ENCODE results near the gene ANKRD28. TPM values are rescaled to one million over a fixed set of nuclear protein-coding genes. Genes with fewer than 3 reads are reported as not detected.

ANKRD28 gene
- total and polyA plus RNA-seq, 2 of the 8 experiments (the other 6 are each of a cell fraction or from before 2014, with no cell fraction given) = 39.1 to 61.7 TPM

DNA sequence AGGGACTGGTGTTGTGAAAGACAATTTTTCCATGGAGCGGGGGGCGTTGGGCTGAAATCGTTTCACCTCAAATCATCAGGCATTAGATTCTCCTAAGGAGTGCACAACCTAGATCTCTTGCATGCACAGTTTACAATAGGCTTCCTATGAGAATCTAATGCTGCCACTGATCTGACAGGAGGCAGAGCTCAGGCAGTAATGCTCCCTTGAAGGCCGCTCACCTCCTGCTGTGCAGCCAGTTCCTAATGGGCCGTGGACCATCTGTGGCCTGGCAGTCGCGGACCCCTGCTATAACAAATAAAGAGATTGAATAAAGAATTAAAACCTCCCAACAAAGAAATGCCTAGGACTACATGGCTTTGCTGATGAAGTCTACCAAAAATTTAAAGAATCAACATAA is 25.3 kb upstream of the ANKRD28 start:
- no peak overlapping the region for H2BK5ac ChIP-seq (ENCODE audit: low read depth, low read length)
- TF ChIP-seq ZNF274 (IDR thresholded peaks at IDR 0.05; ENCODE audit: borderline replicate concordance, extremely low read depth, low read length) = no peak
- no peak for TF ChIP-seq YY1 (IDR thresholded peaks at IDR 0.05; ENCODE audit: low read depth, low read length)
- no peak for TF ChIP-seq SP2 (IDR thresholded peaks at IDR 0.05; ENCODE audit: low read length)
- no peak for TF ChIP-seq MAX (IDR thresholded peaks at IDR 0.05)
- no peak for TF ChIP-seq SIRT6 (IDR thresholded peaks at IDR 0.05; ENCODE audit: low read length)
- no peak for TF ChIP-seq CREB1 (IDR thresholded peaks at IDR 0.05)
- TF ChIP-seq GTF2F1 (IDR thresholded peaks at IDR 0.05; ENCODE audit: borderline replicate concordance, low read depth, low read length) = no peak
- no peak for TF ChIP-seq TBP (IDR thresholded peaks at IDR 0.05; ENCODE audit: low read depth, low read length)
- no peak for TF ChIP-seq SAP30 (IDR thresholded peaks at IDR 0.05; ENCODE audit: insufficient read depth, insufficient replicate concordance, low read length)
- no peak for TF ChIP-seq GABPA (IDR thresholded peaks at IDR 0.05; ENCODE audit: borderline replicate concordance, insufficient read depth, low read length)
- TF ChIP-seq BCL11A (IDR thresholded peaks at IDR 0.05; ENCODE audit: low read depth in 2 of 2, low read length in 2 of 2) = no peak
- TF ChIP-seq, protein P1, sequence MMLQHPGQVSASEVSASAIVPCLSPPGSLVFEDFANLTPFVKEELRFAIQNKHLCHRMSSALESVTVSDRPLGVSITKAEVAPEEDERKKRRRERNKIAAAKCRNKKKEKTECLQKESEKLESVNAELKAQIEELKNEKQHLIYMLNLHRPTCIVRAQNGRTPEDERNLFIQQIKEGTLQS (IDR thresholded peaks at IDR 0.05; ENCODE audit: insufficient read depth, low read depth, low read length) = no peak

More for the DNA sequence above, 25.3 kb upstream of the ANKRD28 start:
- Histone ChIP-seq H2BK15ac (ENCODE audit: low read length) (no peak overlapping the region), H3K56ac (replicated peaks; ENCODE audit: insufficient read length, low read depth, low read length) (no peak overlapping the region), H2AFZ (ENCODE audit: low read length) (no peak overlapping the region), H4K91ac (replicated peaks; ENCODE audit: insufficient read length, low read length) (no peak overlapping the region), H4K20me1 (replicated peaks in 1 of 2; ENCODE audit: control insufficient read depth in 1 of 2, insufficient read depth in 2 of 2, low read length in 2 of 2) (peaks cover 2 to 9% of the 10 kb centered on the region in 2 experiments), H3K36me3 (ENCODE audit: control insufficient read depth in 2 of 4, insufficient read depth in 4 of 4, low read length in 3 of 4) (no peaks in the 10 kb centered on the region), H3K27ac (ENCODE audit: low read depth, low read length) (no peak overlapping the region), H3K9ac (replicated peaks in 1 of 4; ENCODE audit: extremely low read depth in 1 of 4, low read depth in 3 of 4, low read length in 3 of 4) (no peak overlapping the region), H2AK5ac (ENCODE audit: low read depth, low read length) (no peak overlapping the region), H3K4me3 (ENCODE audit: extremely low read depth in 1 of 4, insufficient read depth in 2 of 4, low read depth in 3 of 4, low read length in 4 of 4) (no peak overlapping the region), H3K79me2 (ENCODE audit: control insufficient read depth in 1 of 2, insufficient read depth in 2 of 2, low read length in 2 of 2) (peaks cover 4 to 100% of the 10 kb centered on the region in 2 experiments; a peak in 2 of 4 replicates), H3K4me2 (ENCODE audit: insufficient read depth in 1 of 2, low read depth in 2 of 2, low read length in 2 of 2) (no peak overlapping the region), H3K4ac (replicated peaks; ENCODE audit: insufficient read length, low read depth, low read length) (no peak overlapping the region), H2BK20ac (ENCODE audit: low read length) (no peak overlapping the region), H4K8ac (ENCODE audit: extremely low read depth, insufficient read depth, low read length) (no peak overlapping the region), H3K18ac (ENCODE audit: extremely low read depth, low read length) (no peak overlapping the region), H4K5ac (ENCODE audit: insufficient read length, low read depth, low read length) (no peak overlapping the region), H2BK12ac (ENCODE audit: low read depth, low read length) (no peak overlapping the region), H3K4me1 (replicated peaks in 1 of 4; ENCODE audit: control insufficient read depth in 3 of 4, insufficient read depth in 4 of 4, low read length in 3 of 4) (peaks cover 0 to 3% (median 0%) of the 10 kb centered on the region in 4 experiments; a peak in 1 of 7 replicates), H2BK120ac (replicated peaks; ENCODE audit: low read depth, low read length) (no peak overlapping the region), H3K79me1 (ENCODE audit: low read depth, low read length) (peaks cover 2% of the 10 kb centered on the region; the same call in 1 of the 2 replicates), H3K23me2 (ENCODE audit: low read depth, low read length) (no peaks in the 10 kb centered on the region), H3K14ac (ENCODE audit: insufficient read length) (no peak overlapping the region), H3K27me3 (replicated peaks in 1 of 4; ENCODE audit: control insufficient read depth in 3 of 4, extremely low read depth in 1 of 4, insufficient read depth in 3 of 4, low read length in 3 of 4) (no peaks in the 10 kb centered on the region), H3K23ac (ENCODE audit: insufficient read length) (no peak overlapping the region), H3K9me3 (ENCODE audit: insufficient read depth in 2 of 2, low read depth in 1 of 2, low read length in 1 of 2) (no peaks in the 10 kb centered on the region)
- DNase-seq (ENCODE audit: low read depth in 1 of 2, low spot score in 2 of 2) = no peak
- no peak for FAIRE-seq
- WGBS, 2 experiments (ENCODE audit: extremely low coverage in 1 of 2, insufficient coverage in 1 of 2, insufficient read length in 1 of 2, insufficient replicate concordance in 2 of 2, low coverage in 1 of 2, low lambda C conversion rate in 2 of 2, missing lambda C conversion rate in 1 of 2) = 90% methylated on average over 7 of the region's 7 CpGs; no CpG with 5 or more reads in 1 of the 2 experiments
- ChIA-PET POLR2A (ENCODE audit: partially characterized antibody) (no interaction called here), CTCF (ENCODE audit: partially characterized antibody) (interaction anchor here (0.7 kb wide), 1 partner anchor 152 kb away, joined by 3 read pairs; no protein-coding TSS in a partner anchor)
